ENCODE results near the gene SUSD5. TPM values are rescaled to one million over a fixed set of nuclear protein-coding genes. Genes with fewer than 3 reads are reported as not detected.

SUSD5 gene
- total RNA-seq, 1 experiment from 2014 or later: 4.9 TPM

GRCh38 chr3:33250712-33251111 is 32.1 kb upstream of the SUSD5 start:
- H3K4ac ChIP-seq (ENCODE audit: low read depth, low read length): no peak overlapping the region
- no peak overlapping the region for H3K4me2 ChIP-seq (ENCODE audit: insufficient read depth, insufficient read length, low read length)
- H3K23ac ChIP-seq (ENCODE audit: insufficient read length, low read depth, low read length): no peak overlapping the region
- WGBS (ENCODE audit: extremely low coverage, insufficient read length, low lambda C conversion rate): no CpG with 5 or more reads among the region's 1 CpG
- H2BK20ac ChIP-seq (ENCODE audit: low read depth, low read length, poor library complexity, severe bottlenecking): no peak overlapping the region
- Mint-ChIP-seq H3K9me3 (no peaks in the 10 kb centered on the region), H3K4me3 (no peak overlapping the region), H3K27me3 (ENCODE audit: low read depth) (peaks cover 1% of the 10 kb centered on the region), H3K27ac (no peak overlapping the region), H3K36me3 (ENCODE audit: insufficient read depth in 1 of 3, low read depth in 3 of 3) (no peaks in the 10 kb centered on the region), H3K4me1 (peaks cover 0 to 10% of the 10 kb centered on the region in 2 experiments; a peak in 2 of 4 replicates)
- no peak overlapping the region for H2BK120ac ChIP-seq (ENCODE audit: low read depth, low read length, poor library complexity, severe bottlenecking)
- H3K79me2 ChIP-seq (ENCODE audit: insufficient read depth, low read length): no peaks in the 10 kb centered on the region
- no peak overlapping the region for H4K8ac ChIP-seq (replicated peaks; ENCODE audit: insufficient read length, low read depth, low read length)
- no peak overlapping the region for H2AFZ ChIP-seq (ENCODE audit: low read length)
- no peak for TF ChIP-seq CTCF (conservative IDR thresholded peaks at IDR 0.05)
- H4K5ac ChIP-seq (ENCODE audit: insufficient read length, low read depth, low read length): no peak overlapping the region
- H3K79me1 ChIP-seq (ENCODE audit: insufficient read depth, low read depth, low read length, poor library complexity, severe bottlenecking): no peaks in the 10 kb centered on the region
- H2BK15ac ChIP-seq (ENCODE audit: low read depth, low read length): no peak overlapping the region
- no peak overlapping the region for H3K9ac ChIP-seq (ENCODE audit: extremely low read depth, insufficient read length, low read length)
- no peak overlapping the region for H3K18ac ChIP-seq (ENCODE audit: insufficient read length, low read depth, low read length)
- H3K14ac ChIP-seq (ENCODE audit: insufficient read depth, low read length): no peak overlapping the region
- H2AK5ac ChIP-seq (ENCODE audit: insufficient read length, low read length): no peak overlapping the region
- H3K23me2 ChIP-seq (ENCODE audit: insufficient read length, low read depth, low read length, poor library complexity, severe bottlenecking): no peaks in the 10 kb centered on the region
- H4K91ac ChIP-seq (ENCODE audit: insufficient read length, low read depth, low read length): no peak overlapping the region
- H3K27me3 ChIP-seq (ENCODE audit: insufficient read depth, low read length): no peaks in the 10 kb centered on the region
- no peak overlapping the region for H2BK5ac ChIP-seq (ENCODE audit: insufficient read length, low read length)
- H3K27ac ChIP-seq (ENCODE audit: insufficient read length, low read depth, low read length): no peak overlapping the region
- H2BK12ac ChIP-seq (ENCODE audit: insufficient read length, low read depth, low read length): no peak overlapping the region
- no peaks in the 10 kb centered on the region for H3K9me3 ChIP-seq (ENCODE audit: control insufficient read depth, low read depth, low read length)
- H4K20me1 ChIP-seq (ENCODE audit: control insufficient read depth, insufficient read depth, insufficient read length): no peaks in the 10 kb centered on the region
- H3K56ac ChIP-seq (ENCODE audit: insufficient read length, low read depth, low read length): no peak overlapping the region
- DNase-seq: no peak
- no peak overlapping the region for H3T11ph ChIP-seq (ENCODE audit: low read length)
- no peaks in the 10 kb centered on the region for H3K4me1 ChIP-seq (ENCODE audit: insufficient read depth, low read length)
